Measurements from ENCODE around the gene WDFY4.

WDFY4 gene

GRCh38 chr10:48737886-48738285 is 53.2 kb downstream of the WDFY4 start:
- no peak for TF ChIP-seq CTCF (IDR thresholded peaks at IDR 0.05; ENCODE audit: low read depth, low read length, missing control alignments)
- in situ Hi-C loops (cut with HindIII; ENCODE audit: low sequenced_read_pairs), result no loop called here
- DNase-seq (ENCODE audit: low read depth), result no peak
- no peak overlapping the region for H3K4me3 ChIP-seq (ENCODE audit: low read depth, low read length)

GRCh38 chr10:48739170-48739569 is 54.5 kb downstream of the WDFY4 start:
- H3K4me3 ChIP-seq (ENCODE audit: low read depth, low read length), result no peak overlapping the region
- DNase-seq (ENCODE audit: low read depth), result no peak
- in situ Hi-C loops (cut with HindIII; ENCODE audit: low sequenced_read_pairs), result no loop called here
- TF ChIP-seq CTCF (IDR thresholded peaks at IDR 0.05; ENCODE audit: low read depth, low read length, missing control alignments), result no peak

GRCh38 chr10:48740015-48740707 is 55.5 kb downstream of the WDFY4 start:
- H3K4me3 ChIP-seq (ENCODE audit: low read depth, low read length), result no peak overlapping the region
- DNase-seq (ENCODE audit: low read depth), result no peak
- TF ChIP-seq CTCF (IDR thresholded peaks at IDR 0.05; ENCODE audit: low read depth, low read length, missing control alignments), result no peak
- in situ Hi-C loops (cut with HindIII; ENCODE audit: low sequenced_read_pairs), result no loop called here

- DNase-seq (ENCODE audit: low read depth), result no peak
- TF ChIP-seq CTCF (IDR thresholded peaks at IDR 0.05; ENCODE audit: low read depth, low read length, missing control alignments), result no peak
- in situ Hi-C loops (cut with HindIII; ENCODE audit: low sequenced_read_pairs), result no loop called here
- no peak overlapping the region for H3K4me3 ChIP-seq (ENCODE audit: low read depth, low read length)
Observed at GRCh38 chr10:48740988-48741387, 56.3 kb downstream of the WDFY4 start.

- DNase-seq (ENCODE audit: low read depth), result no peak
- in situ Hi-C loops (cut with HindIII; ENCODE audit: low sequenced_read_pairs), result no loop called here
- no peak for TF ChIP-seq CTCF (IDR thresholded peaks at IDR 0.05; ENCODE audit: low read depth, low read length, missing control alignments)
- no peak overlapping the region for H3K4me3 ChIP-seq (ENCODE audit: low read depth, low read length)
Observed at GRCh38 chr10:48742891-48743860, 58.5 kb downstream of the WDFY4 start.

GRCh38 chr10:48744587-48744986 is 59.9 kb downstream of the WDFY4 start:
- in situ Hi-C loops (cut with HindIII; ENCODE audit: low sequenced_read_pairs), result no loop called here
- DNase-seq (ENCODE audit: low read depth), result no peak
- no peak for TF ChIP-seq CTCF (IDR thresholded peaks at IDR 0.05; ENCODE audit: low read depth, low read length, missing control alignments)
- H3K4me3 ChIP-seq (ENCODE audit: low read depth, low read length), result no peak overlapping the region
